Measurements from ENCODE around the gene ROBO2. TPM values are rescaled to one million over a fixed set of nuclear protein-coding genes. Genes with fewer than 3 reads are reported as not detected.

ROBO2 gene
- polyA plus RNA-seq, 1 donor from 2014 or later, result 55.5 TPM

DNA sequence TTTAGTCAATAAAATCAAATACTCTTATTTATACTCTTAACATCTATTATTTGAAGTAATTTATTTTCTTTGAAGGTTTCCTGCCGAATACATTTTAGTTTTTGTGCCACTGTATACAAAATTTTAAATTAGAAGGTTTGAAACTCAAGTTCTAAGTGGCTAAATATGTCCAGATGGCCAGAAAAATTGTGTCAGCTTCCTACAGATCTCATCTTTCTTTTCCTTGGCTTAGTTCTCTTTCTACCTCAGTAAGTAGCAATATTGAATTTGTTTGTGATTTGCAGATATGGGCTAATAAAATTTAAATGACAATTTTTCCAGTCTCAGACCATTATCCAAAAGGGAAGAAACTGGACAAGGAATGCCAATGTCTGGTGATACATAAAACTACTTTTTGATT lies 452.1 kb downstream of the ROBO2 start:
- Histone ChIP-seq H3K4me2 (ENCODE audit: low read length) (no peak overlapping the region), H2AFZ (ENCODE audit: low read depth, low read length) (no peak overlapping the region)
- TF ChIP-seq SMC3 (conservative IDR thresholded peaks at IDR 0.05; ENCODE audit: poor library complexity) (no peak), POLR2AphosphoS5 (IDR thresholded peaks at IDR 0.05) (no peak), EZH2 (IDR thresholded peaks at IDR 0.05; ENCODE audit: borderline replicate concordance, insufficient read depth, low read length, poor library complexity, severe bottlenecking) (no peak), RAD21 (conservative IDR thresholded peaks at IDR 0.05) (no peak), TAF1 (IDR thresholded peaks at IDR 0.05; ENCODE audit: low read depth) (no peak), EP300 (conservative IDR thresholded peaks at IDR 0.05; ENCODE audit: poor library complexity, severe bottlenecking) (no peak), MXI1 (conservative IDR thresholded peaks at IDR 0.05; ENCODE audit: poor library complexity, severe bottlenecking) (no peak)
- TF ChIP-seq, protein P1, sequence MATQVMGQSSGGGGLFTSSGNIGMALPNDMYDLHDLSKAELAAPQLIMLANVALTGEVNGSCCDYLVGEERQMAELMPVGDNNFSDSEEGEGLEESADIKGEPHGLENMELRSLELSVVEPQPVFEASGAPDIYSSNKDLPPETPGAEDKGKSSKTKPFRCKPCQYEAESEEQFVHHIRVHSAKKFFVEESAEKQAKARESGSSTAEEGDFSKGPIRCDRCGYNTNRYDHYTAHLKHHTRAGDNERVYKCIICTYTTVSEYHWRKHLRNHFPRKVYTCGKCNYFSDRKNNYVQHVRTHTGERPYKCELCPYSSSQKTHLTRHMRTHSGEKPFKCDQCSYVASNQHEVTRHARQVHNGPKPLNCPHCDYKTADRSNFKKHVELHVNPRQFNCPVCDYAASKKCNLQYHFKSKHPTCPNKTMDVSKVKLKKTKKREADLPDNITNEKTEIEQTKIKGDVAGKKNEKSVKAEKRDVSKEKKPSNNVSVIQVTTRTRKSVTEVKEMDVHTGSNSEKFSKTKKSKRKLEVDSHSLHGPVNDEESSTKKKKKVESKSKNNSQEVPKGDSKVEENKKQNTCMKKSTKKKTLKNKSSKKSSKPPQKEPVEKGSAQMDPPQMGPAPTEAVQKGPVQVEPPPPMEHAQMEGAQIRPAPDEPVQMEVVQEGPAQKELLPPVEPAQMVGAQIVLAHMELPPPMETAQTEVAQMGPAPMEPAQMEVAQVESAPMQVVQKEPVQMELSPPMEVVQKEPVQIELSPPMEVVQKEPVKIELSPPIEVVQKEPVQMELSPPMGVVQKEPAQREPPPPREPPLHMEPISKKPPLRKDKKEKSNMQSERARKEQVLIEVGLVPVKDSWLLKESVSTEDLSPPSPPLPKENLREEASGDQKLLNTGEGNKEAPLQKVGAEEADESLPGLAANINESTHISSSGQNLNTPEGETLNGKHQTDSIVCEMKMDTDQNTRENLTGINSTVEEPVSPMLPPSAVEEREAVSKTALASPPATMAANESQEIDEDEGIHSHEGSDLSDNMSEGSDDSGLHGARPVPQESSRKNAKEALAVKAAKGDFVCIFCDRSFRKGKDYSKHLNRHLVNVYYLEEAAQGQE (IDR thresholded peaks at IDR 0.05; ENCODE audit: borderline replicate concordance), result no peak
- TF ChIP-seq, protein P2, sequence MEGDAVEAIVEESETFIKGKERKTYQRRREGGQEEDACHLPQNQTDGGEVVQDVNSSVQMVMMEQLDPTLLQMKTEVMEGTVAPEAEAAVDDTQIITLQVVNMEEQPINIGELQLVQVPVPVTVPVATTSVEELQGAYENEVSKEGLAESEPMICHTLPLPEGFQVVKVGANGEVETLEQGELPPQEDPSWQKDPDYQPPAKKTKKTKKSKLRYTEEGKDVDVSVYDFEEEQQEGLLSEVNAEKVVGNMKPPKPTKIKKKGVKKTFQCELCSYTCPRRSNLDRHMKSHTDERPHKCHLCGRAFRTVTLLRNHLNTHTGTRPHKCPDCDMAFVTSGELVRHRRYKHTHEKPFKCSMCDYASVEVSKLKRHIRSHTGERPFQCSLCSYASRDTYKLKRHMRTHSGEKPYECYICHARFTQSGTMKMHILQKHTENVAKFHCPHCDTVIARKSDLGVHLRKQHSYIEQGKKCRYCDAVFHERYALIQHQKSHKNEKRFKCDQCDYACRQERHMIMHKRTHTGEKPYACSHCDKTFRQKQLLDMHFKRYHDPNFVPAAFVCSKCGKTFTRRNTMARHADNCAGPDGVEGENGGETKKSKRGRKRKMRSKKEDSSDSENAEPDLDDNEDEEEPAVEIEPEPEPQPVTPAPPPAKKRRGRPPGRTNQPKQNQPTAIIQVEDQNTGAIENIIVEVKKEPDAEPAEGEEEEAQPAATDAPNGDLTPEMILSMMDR (IDR thresholded peaks at IDR 0.05; ENCODE audit: poor library complexity, severe bottlenecking), result no peak

DNA sequence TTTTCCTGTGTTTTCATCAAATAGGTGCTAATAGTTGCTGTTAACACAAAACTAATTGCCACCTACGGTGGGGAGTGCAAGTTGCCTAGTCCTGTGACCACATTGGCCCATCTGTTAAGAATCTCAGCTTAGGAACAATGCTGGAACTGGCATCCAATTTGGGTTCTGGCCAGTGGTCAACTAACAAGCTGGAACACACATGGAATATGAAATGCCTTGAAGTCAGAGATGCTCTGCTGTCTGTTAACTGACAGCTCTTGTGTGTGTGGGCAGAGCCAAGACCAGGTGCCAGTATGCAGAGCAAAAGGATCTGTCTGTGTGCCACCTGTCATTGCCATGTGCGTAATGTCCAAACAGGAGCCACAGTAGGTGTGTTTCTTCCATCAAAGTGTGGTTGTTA lies 460.8 kb downstream of the ROBO2 start:
- H3K4me2 ChIP-seq (ENCODE audit: low read length), result no peak overlapping the region
- H4K20me1 ChIP-seq (ENCODE audit: insufficient read depth), result no peaks in the 10 kb centered on the region
- H3K9me2 ChIP-seq (ENCODE audit: insufficient read depth, low read length), result no peaks in the 10 kb centered on the region
- TF ChIP-seq TAF1 (IDR thresholded peaks at IDR 0.05; ENCODE audit: low read depth), result no peak
- TF ChIP-seq, protein P2 (IDR thresholded peaks at IDR 0.05; ENCODE audit: poor library complexity, severe bottlenecking), result no peak
- no peak for TF ChIP-seq MXI1 (conservative IDR thresholded peaks at IDR 0.05; ENCODE audit: poor library complexity, severe bottlenecking)
- no peak for TF ChIP-seq SMC3 (conservative IDR thresholded peaks at IDR 0.05; ENCODE audit: poor library complexity)
- TF ChIP-seq RAD21 (conservative IDR thresholded peaks at IDR 0.05), result no peak
- TF ChIP-seq EP300 (conservative IDR thresholded peaks at IDR 0.05; ENCODE audit: poor library complexity, severe bottlenecking), result no peak
- H3K9me3 ChIP-seq (ENCODE audit: low read length), result no peaks in the 10 kb centered on the region
- no peaks in the 10 kb centered on the region for H3K79me2 ChIP-seq (replicated peaks; ENCODE audit: insufficient read depth, low read length)
- H3F3A ChIP-seq (ENCODE audit: insufficient read depth, low read length, poor library complexity, severe bottlenecking), result no peaks in the 10 kb centered on the region
- H3K27ac ChIP-seq (ENCODE audit: low read length), result no peak overlapping the region
- H3K36me3 ChIP-seq (ENCODE audit: insufficient read depth, low read length), result no peaks in the 10 kb centered on the region
- H3K9ac ChIP-seq (ENCODE audit: low read length), result no peak overlapping the region
- no peaks in the 10 kb centered on the region for H3K27me3 ChIP-seq (ENCODE audit: insufficient read depth, low read depth, low read length)
- no peak overlapping the region for H3K4me3 ChIP-seq (ENCODE audit: low read length)
- no peak overlapping the region for H2AFZ ChIP-seq (ENCODE audit: low read depth, low read length)

More for the DNA sequence above, 452.1 kb downstream of the ROBO2 start:
- Histone ChIP-seq H4K20me1 (ENCODE audit: insufficient read depth) (no peaks in the 10 kb centered on the region), H3F3A (ENCODE audit: insufficient read depth, low read length, poor library complexity, severe bottlenecking) (no peaks in the 10 kb centered on the region), H3K36me3 (ENCODE audit: insufficient read depth, low read length) (no peaks in the 10 kb centered on the region), H3K27ac (ENCODE audit: low read length) (no peak overlapping the region), H3K9me3 (ENCODE audit: low read length) (no peaks in the 10 kb centered on the region), H3K9ac (ENCODE audit: low read length) (no peak overlapping the region), H3K79me2 (replicated peaks; ENCODE audit: insufficient read depth, low read length) (no peaks in the 10 kb centered on the region), H3K27me3 (ENCODE audit: insufficient read depth, low read depth, low read length) (no peaks in the 10 kb centered on the region), H3K9me2 (ENCODE audit: insufficient read depth, low read length) (no peaks in the 10 kb centered on the region), H3K4me3 (ENCODE audit: low read length) (no peak overlapping the region)
